ENCODE measurements around the gene FLYWCH2.

FLYWCH2 gene

GRCh38 chr16:2860826-2861567 is 22.0 kb upstream of the FLYWCH2 start:
- peak overlapping the region; percentile 25 for H3K27ac ChIP-seq
- TF ChIP-seq CTCF (IDR thresholded peaks at IDR 0.05) (no peak), ZFX (IDR thresholded peaks at IDR 0.05; ENCODE audit: borderline replicate concordance) (no peak)

GRCh38 chr16:2865651-2866050 is 17.4 kb upstream of the FLYWCH2 start:
- H3K27ac ChIP-seq = no peak overlapping the region
- TF ChIP-seq ZFX (IDR thresholded peaks at IDR 0.05; ENCODE audit: borderline replicate concordance) = no peak
- no peak for TF ChIP-seq CTCF (IDR thresholded peaks at IDR 0.05)

- TF ChIP-seq ZFX (IDR thresholded peaks at IDR 0.05; ENCODE audit: borderline replicate concordance) (no peak), CTCF (IDR thresholded peaks at IDR 0.05) (no peak)
- H3K27ac ChIP-seq = no peak overlapping the region
Measured at GRCh38 chr16:2866431-2866830, 16.6 kb upstream of the FLYWCH2 start.

- peak overlapping the region; percentile 94 for H3K27ac ChIP-seq
- TF ChIP-seq CTCF (IDR thresholded peaks at IDR 0.05) (no peak), ZFX (IDR thresholded peaks at IDR 0.05; ENCODE audit: borderline replicate concordance) (no peak)
Measured at GRCh38 chr16:2867661-2867986, 15.4 kb upstream of the FLYWCH2 start.

- peak overlapping the region; percentile 94 for H3K27ac ChIP-seq
- TF ChIP-seq ZFX (IDR thresholded peaks at IDR 0.05; ENCODE audit: borderline replicate concordance) (no peak), CTCF (IDR thresholded peaks at IDR 0.05) (peak; percentile 97)
Measured at GRCh38 chr16:2867987-2868789, 14.8 kb upstream of the FLYWCH2 start.

- no peak for TF ChIP-seq ZFX (IDR thresholded peaks at IDR 0.05; ENCODE audit: borderline replicate concordance)
- TF ChIP-seq CTCF (IDR thresholded peaks at IDR 0.05) = no peak
- no peak overlapping the region for H3K27ac ChIP-seq
Measured at GRCh38 chr16:2871926-2872325, 11.1 kb upstream of the FLYWCH2 start.
